ENCODE results near the gene CLINT1.

The CLINT1 gene

GRCh38 chr5:157812086-157812485, 46.9 kb downstream of the CLINT1 start:
- no peak overlapping the region for H3K4me3 ChIP-seq (ENCODE audit: low read depth, low read length)
- DNase-seq (ENCODE audit: low read depth): no peak
- in situ Hi-C loops (cut with HindIII; ENCODE audit: low sequenced_read_pairs): no loop called here
- TF ChIP-seq, protein P1, sequence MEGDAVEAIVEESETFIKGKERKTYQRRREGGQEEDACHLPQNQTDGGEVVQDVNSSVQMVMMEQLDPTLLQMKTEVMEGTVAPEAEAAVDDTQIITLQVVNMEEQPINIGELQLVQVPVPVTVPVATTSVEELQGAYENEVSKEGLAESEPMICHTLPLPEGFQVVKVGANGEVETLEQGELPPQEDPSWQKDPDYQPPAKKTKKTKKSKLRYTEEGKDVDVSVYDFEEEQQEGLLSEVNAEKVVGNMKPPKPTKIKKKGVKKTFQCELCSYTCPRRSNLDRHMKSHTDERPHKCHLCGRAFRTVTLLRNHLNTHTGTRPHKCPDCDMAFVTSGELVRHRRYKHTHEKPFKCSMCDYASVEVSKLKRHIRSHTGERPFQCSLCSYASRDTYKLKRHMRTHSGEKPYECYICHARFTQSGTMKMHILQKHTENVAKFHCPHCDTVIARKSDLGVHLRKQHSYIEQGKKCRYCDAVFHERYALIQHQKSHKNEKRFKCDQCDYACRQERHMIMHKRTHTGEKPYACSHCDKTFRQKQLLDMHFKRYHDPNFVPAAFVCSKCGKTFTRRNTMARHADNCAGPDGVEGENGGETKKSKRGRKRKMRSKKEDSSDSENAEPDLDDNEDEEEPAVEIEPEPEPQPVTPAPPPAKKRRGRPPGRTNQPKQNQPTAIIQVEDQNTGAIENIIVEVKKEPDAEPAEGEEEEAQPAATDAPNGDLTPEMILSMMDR (IDR thresholded peaks at IDR 0.05; ENCODE audit: low read depth, low read length, missing control alignments): no peak

DNA sequence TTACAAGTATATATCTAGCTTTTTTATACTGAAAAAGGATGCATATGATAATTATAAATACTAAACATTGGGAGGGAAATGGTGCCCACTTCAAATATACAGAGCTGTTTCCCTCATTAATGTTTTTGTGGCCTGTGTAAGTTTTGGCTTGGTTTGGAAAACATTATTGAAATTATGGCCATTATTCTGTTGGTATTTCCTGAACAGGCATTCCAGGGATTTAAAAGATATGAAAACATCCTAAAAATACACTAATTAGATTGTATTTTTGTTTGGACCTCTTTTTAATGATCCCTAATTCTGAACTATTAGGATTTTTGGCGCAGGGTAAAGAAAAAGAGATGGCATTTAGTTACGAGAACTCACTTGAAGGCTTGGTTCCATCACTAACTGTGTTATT, 50.9 kb downstream of the CLINT1 start:
- DNase-seq (ENCODE audit: low read depth): no peak
- TF ChIP-seq, protein P1 (IDR thresholded peaks at IDR 0.05; ENCODE audit: low read depth, low read length, missing control alignments): no peak
- in situ Hi-C loops (cut with HindIII; ENCODE audit: low sequenced_read_pairs): loop anchor here (10.0 kb wide), 1 partner anchor 1327 kb away; no protein-coding TSS in a partner anchor
- no peak overlapping the region for H3K4me3 ChIP-seq (ENCODE audit: low read depth, low read length)

GRCh38 chr5:157802736-157803135, 56.2 kb downstream of the CLINT1 start:
- in situ Hi-C loops (cut with HindIII; ENCODE audit: low sequenced_read_pairs): loop anchor here (10.0 kb wide), 1 partner anchor 1332 kb away; no protein-coding TSS in a partner anchor
- TF ChIP-seq, protein P1 (IDR thresholded peaks at IDR 0.05; ENCODE audit: low read depth, low read length, missing control alignments): no peak

DNA sequence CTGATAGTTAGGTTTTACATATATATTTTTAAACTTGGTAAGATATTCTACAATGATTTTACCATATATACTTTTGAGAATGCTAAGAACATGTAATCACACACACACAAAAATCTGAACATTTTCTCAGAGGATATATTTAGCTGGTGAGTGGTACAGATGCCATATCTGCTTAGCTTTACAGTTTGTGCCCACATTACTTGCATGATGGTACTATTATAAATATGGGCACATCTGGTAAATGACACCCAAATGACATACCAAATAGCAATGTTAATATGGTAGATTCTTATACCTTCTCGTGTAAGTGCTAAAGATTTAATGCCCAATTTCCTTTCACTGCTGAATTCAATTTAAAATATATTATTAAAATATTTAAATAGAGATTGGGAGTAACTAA, 58.8 kb downstream of the CLINT1 start:
- TF ChIP-seq, protein P1 (IDR thresholded peaks at IDR 0.05; ENCODE audit: low read depth, low read length, missing control alignments): no peak
- DNase-seq (ENCODE audit: low read depth): no peak
- in situ Hi-C loops (cut with HindIII; ENCODE audit: low sequenced_read_pairs): loop anchor here (10.0 kb wide), 1 partner anchor 1335 kb away; no protein-coding TSS in a partner anchor
- H3K4me3 ChIP-seq (ENCODE audit: low read depth, low read length): no peak overlapping the region

More at GRCh38 chr5:157802736-157803135, 56.2 kb downstream of the CLINT1 start:
- no peak overlapping the region for H3K4me3 ChIP-seq (ENCODE audit: low read depth, low read length)
- no peak for DNase-seq (ENCODE audit: low read depth)

GRCh38 chr5:157799578-157799977, 59.4 kb downstream of the CLINT1 start:
- in situ Hi-C loops (cut with HindIII; ENCODE audit: low sequenced_read_pairs): no loop called here
- H3K4me3 ChIP-seq (ENCODE audit: low read depth, low read length): no peak overlapping the region
- no peak for DNase-seq (ENCODE audit: low read depth)
- TF ChIP-seq, protein P1 (IDR thresholded peaks at IDR 0.05; ENCODE audit: low read depth, low read length, missing control alignments): no peak

DNA sequence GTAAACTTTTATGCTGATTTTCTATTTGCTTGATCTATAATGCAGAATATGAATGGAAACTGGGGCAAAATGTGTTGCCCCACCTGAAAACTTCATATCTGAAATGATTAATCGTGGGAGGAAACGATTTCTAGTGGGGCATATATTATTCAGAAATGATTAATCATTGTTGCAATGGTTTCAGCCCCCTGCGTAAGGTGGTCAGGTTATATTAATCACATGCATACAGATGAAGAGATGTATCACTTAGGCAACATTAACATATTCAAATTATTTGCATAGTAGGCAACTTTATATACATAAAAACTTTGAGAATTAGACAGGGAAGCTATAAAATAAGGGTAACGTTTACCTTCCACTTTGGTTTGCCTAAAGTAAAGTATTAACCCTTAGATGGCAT, 65.6 kb downstream of the CLINT1 start:
- in situ Hi-C loops (cut with HindIII; ENCODE audit: low sequenced_read_pairs): no loop called here
- no peak for DNase-seq (ENCODE audit: low read depth)
- TF ChIP-seq, protein P1 (IDR thresholded peaks at IDR 0.05; ENCODE audit: low read depth, low read length, missing control alignments): no peak
- H3K4me3 ChIP-seq (ENCODE audit: low read depth, low read length): no peak overlapping the region

Data from astrocyte of the cerebellum (primary cell).